ENCODE results near the gene GTPBP4.

The GTPBP4 gene

GRCh38 chr10:978826-979421 is 9.3 kb upstream of the GTPBP4 start:
- H3K9ac ChIP-seq (ENCODE audit: low read length) = no peak overlapping the region
- H3K4me3 ChIP-seq (ENCODE audit: low read depth, low read length) = no peak overlapping the region
- H3K4me1 ChIP-seq (ENCODE audit: control insufficient read depth, insufficient read depth, low read length) = no peaks in the 10 kb centered on the region
- H3K36me3 ChIP-seq (ENCODE audit: control insufficient read depth, insufficient read depth, low read length) = peaks cover 8% of the 10 kb centered on the region
- H3K27me3 ChIP-seq (ENCODE audit: control insufficient read depth, insufficient read depth, low read length) = no peaks in the 10 kb centered on the region
- H3K27ac ChIP-seq (ENCODE audit: low read depth, low read length) = no peak overlapping the region
- peaks cover 45% of the 10 kb centered on the region for H3K9me3 ChIP-seq (ENCODE audit: control insufficient read depth, insufficient read depth, low read depth, low read length)

GRCh38 chr10:980468-981093 is 7.7 kb upstream of the GTPBP4 start:
- Histone ChIP-seq H3K9me3 (ENCODE audit: control insufficient read depth, insufficient read depth, low read depth, low read length) (peaks cover 45% of the 10 kb centered on the region), H3K36me3 (ENCODE audit: control insufficient read depth, insufficient read depth, low read length) (peaks cover 8% of the 10 kb centered on the region), H3K4me3 (ENCODE audit: low read depth, low read length) (no peak overlapping the region), H3K27ac (ENCODE audit: low read depth, low read length) (no peak overlapping the region), H3K4me1 (ENCODE audit: control insufficient read depth, insufficient read depth, low read length) (no peaks in the 10 kb centered on the region), H3K9ac (ENCODE audit: low read length) (no peak overlapping the region), H3K27me3 (ENCODE audit: control insufficient read depth, insufficient read depth, low read length) (no peaks in the 10 kb centered on the region)

GRCh38 chr10:983401-983800 is 4.8 kb upstream of the GTPBP4 start:
- H3K27me3 ChIP-seq (ENCODE audit: control insufficient read depth, insufficient read depth, low read length) = no peaks in the 10 kb centered on the region
- H3K4me3 ChIP-seq (ENCODE audit: low read depth, low read length) = no peak overlapping the region
- peaks cover 33% of the 10 kb centered on the region for H3K9me3 ChIP-seq (ENCODE audit: control insufficient read depth, insufficient read depth, low read depth, low read length)
- no peak overlapping the region for H3K9ac ChIP-seq (ENCODE audit: low read length)
- no peak overlapping the region for H3K27ac ChIP-seq (ENCODE audit: low read depth, low read length)
- H3K4me1 ChIP-seq (ENCODE audit: control insufficient read depth, insufficient read depth, low read length) = peaks cover 5% of the 10 kb centered on the region
- H3K36me3 ChIP-seq (ENCODE audit: control insufficient read depth, insufficient read depth, low read length) = peaks cover 2% of the 10 kb centered on the region; the same call in 1 of the 2 replicates

GRCh38 chr10:983971-984655 is 4.1 kb upstream of the GTPBP4 start:
- Histone ChIP-seq H3K27ac (ENCODE audit: low read depth, low read length) (no peak overlapping the region), H3K9ac (ENCODE audit: low read length) (no peak overlapping the region), H3K4me3 (ENCODE audit: low read depth, low read length) (no peak overlapping the region), H3K4me1 (ENCODE audit: control insufficient read depth, insufficient read depth, low read length) (peaks cover 6% of the 10 kb centered on the region), H3K36me3 (ENCODE audit: control insufficient read depth, insufficient read depth, low read length) (peaks cover 2% of the 10 kb centered on the region; the same call in 1 of the 2 replicates), H3K9me3 (ENCODE audit: control insufficient read depth, insufficient read depth, low read depth, low read length) (peaks cover 26% of the 10 kb centered on the region), H3K27me3 (ENCODE audit: control insufficient read depth, insufficient read depth, low read length) (no peaks in the 10 kb centered on the region)

GRCh38 chr10:985361-985760 is 2.9 kb upstream of the GTPBP4 start:
- Histone ChIP-seq H3K4me3 (ENCODE audit: low read depth, low read length) (no peak overlapping the region), H3K4me1 (ENCODE audit: control insufficient read depth, insufficient read depth, low read length) (peaks cover 16% of the 10 kb centered on the region), H3K27ac (ENCODE audit: low read depth, low read length) (no peak overlapping the region), H3K36me3 (ENCODE audit: control insufficient read depth, insufficient read depth, low read length) (peaks cover 10% of the 10 kb centered on the region; the same call in 1 of the 2 replicates), H3K9ac (ENCODE audit: low read length) (no peak overlapping the region), H3K27me3 (ENCODE audit: control insufficient read depth, insufficient read depth, low read length) (no peaks in the 10 kb centered on the region), H3K9me3 (ENCODE audit: control insufficient read depth, insufficient read depth, low read depth, low read length) (peaks cover 14% of the 10 kb centered on the region)

- peaks cover 16% of the 10 kb centered on the region for H3K4me1 ChIP-seq (ENCODE audit: control insufficient read depth, insufficient read depth, low read length)
- no peaks in the 10 kb centered on the region for H3K27me3 ChIP-seq (ENCODE audit: control insufficient read depth, insufficient read depth, low read length)
- peaks cover 17% of the 10 kb centered on the region for H3K36me3 ChIP-seq (ENCODE audit: control insufficient read depth, insufficient read depth, low read length)
- no peak overlapping the region for H3K27ac ChIP-seq (ENCODE audit: low read depth, low read length)
- H3K9ac ChIP-seq (ENCODE audit: low read length) = no peak overlapping the region
- H3K4me3 ChIP-seq (ENCODE audit: low read depth, low read length) = no peak overlapping the region
- H3K9me3 ChIP-seq (ENCODE audit: control insufficient read depth, insufficient read depth, low read depth, low read length) = peaks cover 6% of the 10 kb centered on the region; the same call in 1 of the 2 replicates
These were observed 2.0 kb upstream of the GTPBP4 start for GRCh38 chr10:986137-986825.

- Histone ChIP-seq H3K4me3 (ENCODE audit: low read depth, low read length) (peak overlapping the region; percentile 99), H3K9ac (ENCODE audit: low read length) (peak overlapping the region; percentile 99), H3K4me1 (ENCODE audit: control insufficient read depth, insufficient read depth, low read length) (peaks cover 16% of the 10 kb centered on the region), H3K27ac (ENCODE audit: low read depth, low read length) (peak overlapping the region; percentile 99; the same call in 1 of the 2 replicates), H3K27me3 (ENCODE audit: control insufficient read depth, insufficient read depth, low read length) (no peaks in the 10 kb centered on the region), H3K36me3 (ENCODE audit: control insufficient read depth, insufficient read depth, low read length) (peaks cover 17% of the 10 kb centered on the region), H3K9me3 (ENCODE audit: control insufficient read depth, insufficient read depth, low read depth, low read length) (peaks cover 2% of the 10 kb centered on the region; the same call in 1 of the 2 replicates)
These were observed 1.2 kb upstream of the GTPBP4 start for GRCh38 chr10:986881-987619.

- Histone ChIP-seq H3K9ac (ENCODE audit: low read length) (peak overlapping the region; percentile 99), H3K9me3 (ENCODE audit: control insufficient read depth, insufficient read depth, low read depth, low read length) (peaks cover 2% of the 10 kb centered on the region; the same call in 1 of the 2 replicates), H3K27ac (ENCODE audit: low read depth, low read length) (peak overlapping the region; percentile 99), H3K4me1 (ENCODE audit: control insufficient read depth, insufficient read depth, low read length) (peaks cover 16% of the 10 kb centered on the region), H3K36me3 (ENCODE audit: control insufficient read depth, insufficient read depth, low read length) (peaks cover 21% of the 10 kb centered on the region), H3K27me3 (ENCODE audit: control insufficient read depth, insufficient read depth, low read length) (no peaks in the 10 kb centered on the region), H3K4me3 (ENCODE audit: low read depth, low read length) (peak overlapping the region; percentile 99)
These were observed 689 bp upstream of the GTPBP4 start for GRCh38 chr10:987620-987869.

GRCh38 chr10:988667-989545 is 672 bp downstream of the GTPBP4 start:
- Histone ChIP-seq H3K4me1 (ENCODE audit: control insufficient read depth, insufficient read depth, low read length) (peaks cover 16% of the 10 kb centered on the region), H3K9ac (ENCODE audit: low read length) (peak overlapping the region; percentile 99), H3K9me3 (ENCODE audit: control insufficient read depth, insufficient read depth, low read depth, low read length) (no peaks in the 10 kb centered on the region), H3K27ac (ENCODE audit: low read depth, low read length) (peak overlapping the region; percentile 99), H3K4me3 (ENCODE audit: low read depth, low read length) (peak overlapping the region; percentile 99), H3K27me3 (ENCODE audit: control insufficient read depth, insufficient read depth, low read length) (no peaks in the 10 kb centered on the region), H3K36me3 (ENCODE audit: control insufficient read depth, insufficient read depth, low read length) (peaks cover 33% of the 10 kb centered on the region)

GRCh38 chr10:990808-991207 is 2.6 kb downstream of the GTPBP4 start:
- peaks cover 52% of the 10 kb centered on the region for H3K36me3 ChIP-seq (ENCODE audit: control insufficient read depth, insufficient read depth, low read length)
- no peaks in the 10 kb centered on the region for H3K27me3 ChIP-seq (ENCODE audit: control insufficient read depth, insufficient read depth, low read length)
- H3K4me1 ChIP-seq (ENCODE audit: control insufficient read depth, insufficient read depth, low read length) = peaks cover 16% of the 10 kb centered on the region
- H3K4me3 ChIP-seq (ENCODE audit: low read depth, low read length) = peak overlapping the region; percentile 7; the same call in 1 of the 2 replicates
- H3K9ac ChIP-seq (ENCODE audit: low read length) = no peak overlapping the region
- H3K9me3 ChIP-seq (ENCODE audit: control insufficient read depth, insufficient read depth, low read depth, low read length) = no peaks in the 10 kb centered on the region
- H3K27ac ChIP-seq (ENCODE audit: low read depth, low read length) = no peak overlapping the region
